Right atrium auricular region (tissue), 2 donors: ENCODE measurements around the gene ARFRP1. TPM values are rescaled to one million over a fixed set of nuclear protein-coding genes. Genes with fewer than 3 reads are reported as not detected.

Experiments used
- DNase-seq: peaks from one replicate; pipeline ENCODE4 v3.0.0-alpha.2; 2019; ENCODE audit warnings: low spot score
- H3K27ac ChIP-seq, 2 donors: fragments of 200-600 bp; sonication (generic); 1 replicate in 1 of 2; 2 replicates in 1 of 2; pipeline ENCODE4 v1.5.1; 2016 to 2019
- H3K27me3 ChIP-seq, 2 donors: fragments of 200-600 bp; sonication (generic); one replicate each; pipeline versions ENCODE4 v1.5.1 to v1.6.0; 2017 to 2019
- H3K36me3 ChIP-seq: fragments of 200-600 bp; sonication (generic); one replicate; pipeline ENCODE4 v1.5.1; 2016
- H3K4me1 ChIP-seq, 2 donors: fragments of 200-600 bp; sonication (generic); one replicate each; pipeline versions ENCODE4 v1.5.1 to v1.6.0; 2017 to 2019
- H3K4me3 ChIP-seq, 2 donors: fragments of 200-600 bp; sonication (generic); 1 replicate in 1 of 2; 2 replicates in 1 of 2; pipeline ENCODE4 v1.5.1; 2017 to 2019; ENCODE audit warnings: mild to moderate bottlenecking in 1 of 2, moderate library complexity in 1 of 2
- H3K9me3 ChIP-seq, 2 donors: fragments of 200-600 bp; sonication (generic); one replicate each; pipeline ENCODE4 v1.5.1; 2019
- total RNA-seq, 2 donors: library from RNA; depleted of rRNA; stranded (reverse); fragments of >200 nt; gene quantifications; one replicate each; pipeline ENCODE4 v1.1.0, GENCODE V29; 2016
- TF ChIP-seq, protein P1 (sequence below), 2 donors: fragments of 200-600 bp; sonication (generic); IDR thresholded peaks; one replicate each; pipeline ENCODE4 v1.5.1; 2019; ENCODE audit warnings: antibody characterized with exemption in 2 of 2

Gene ARFRP1
- total RNA-seq, 2 donors from 2014 or later: 33.5 to 39.4 TPM

DNA sequence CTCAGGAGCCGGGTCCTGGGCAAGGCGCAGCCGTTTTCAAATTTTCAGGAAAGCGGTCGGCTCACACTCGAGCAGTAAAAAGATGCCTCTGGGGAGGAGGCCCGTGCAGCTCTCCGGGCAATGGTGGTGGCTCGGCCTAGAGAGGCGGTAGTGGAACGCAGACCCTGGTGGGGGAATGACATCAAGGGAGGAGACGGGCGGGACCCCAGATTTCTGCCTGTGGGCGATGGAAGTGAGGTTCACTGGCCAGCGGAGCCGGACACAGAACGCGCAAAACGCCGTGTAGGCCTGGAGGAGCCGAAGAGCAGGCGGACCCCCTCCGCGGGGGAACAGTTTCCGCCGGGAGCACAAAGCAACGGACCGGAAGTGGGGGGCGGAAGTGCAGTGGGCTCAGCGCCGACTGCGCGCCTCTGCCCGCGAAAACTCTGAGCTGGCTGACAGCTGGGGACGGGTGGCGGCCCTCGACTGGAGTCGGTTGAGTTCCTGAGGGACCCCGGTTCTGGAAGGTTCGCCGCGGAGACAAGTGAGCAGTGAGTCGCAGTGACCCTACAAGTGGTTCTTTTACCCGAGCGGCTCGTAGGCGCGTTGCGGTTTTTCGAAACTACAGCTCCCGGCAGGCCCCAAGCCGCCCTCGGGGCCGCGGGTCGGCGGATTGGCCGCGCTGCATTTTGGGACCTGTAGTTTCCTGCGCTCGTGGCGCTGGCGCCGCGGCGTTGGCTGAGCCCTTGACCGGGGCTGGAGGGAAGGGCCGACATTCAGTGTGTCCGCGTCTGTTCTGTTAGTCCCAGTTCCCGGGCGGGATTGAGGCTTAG lies 49.6 kb downstream of the ARFRP1 start, which contains the start of gene RTEL1:
Gene RTEL1, plus strand, starts transcription at position 376 of the 812 bp plus-strand sequence. CDS start 1,091 bp downstream, outside the sequence.
- DNase-seq: peak; percentile 94
- Histone ChIP-seq H3K36me3 (peaks cover 20% of the 10 kb centered on the region), H3K9me3 (no peaks in the 10 kb centered on the region), H3K27ac (peak within 1 kb of the TSS; percentile 81 to 82), H3K4me1 (peaks cover 0 to 32% of the 10 kb centered on the region in 2 donors), H3K4me3 (peak within 1 kb of the TSS; percentile 63 to 78), H3K27me3 (no peaks in the 10 kb centered on the region)
- TF ChIP-seq, protein P1, sequence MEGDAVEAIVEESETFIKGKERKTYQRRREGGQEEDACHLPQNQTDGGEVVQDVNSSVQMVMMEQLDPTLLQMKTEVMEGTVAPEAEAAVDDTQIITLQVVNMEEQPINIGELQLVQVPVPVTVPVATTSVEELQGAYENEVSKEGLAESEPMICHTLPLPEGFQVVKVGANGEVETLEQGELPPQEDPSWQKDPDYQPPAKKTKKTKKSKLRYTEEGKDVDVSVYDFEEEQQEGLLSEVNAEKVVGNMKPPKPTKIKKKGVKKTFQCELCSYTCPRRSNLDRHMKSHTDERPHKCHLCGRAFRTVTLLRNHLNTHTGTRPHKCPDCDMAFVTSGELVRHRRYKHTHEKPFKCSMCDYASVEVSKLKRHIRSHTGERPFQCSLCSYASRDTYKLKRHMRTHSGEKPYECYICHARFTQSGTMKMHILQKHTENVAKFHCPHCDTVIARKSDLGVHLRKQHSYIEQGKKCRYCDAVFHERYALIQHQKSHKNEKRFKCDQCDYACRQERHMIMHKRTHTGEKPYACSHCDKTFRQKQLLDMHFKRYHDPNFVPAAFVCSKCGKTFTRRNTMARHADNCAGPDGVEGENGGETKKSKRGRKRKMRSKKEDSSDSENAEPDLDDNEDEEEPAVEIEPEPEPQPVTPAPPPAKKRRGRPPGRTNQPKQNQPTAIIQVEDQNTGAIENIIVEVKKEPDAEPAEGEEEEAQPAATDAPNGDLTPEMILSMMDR (IDR thresholded peaks at IDR 0.05): peak in 1 of 2 donors; percentile 19

DNA sequence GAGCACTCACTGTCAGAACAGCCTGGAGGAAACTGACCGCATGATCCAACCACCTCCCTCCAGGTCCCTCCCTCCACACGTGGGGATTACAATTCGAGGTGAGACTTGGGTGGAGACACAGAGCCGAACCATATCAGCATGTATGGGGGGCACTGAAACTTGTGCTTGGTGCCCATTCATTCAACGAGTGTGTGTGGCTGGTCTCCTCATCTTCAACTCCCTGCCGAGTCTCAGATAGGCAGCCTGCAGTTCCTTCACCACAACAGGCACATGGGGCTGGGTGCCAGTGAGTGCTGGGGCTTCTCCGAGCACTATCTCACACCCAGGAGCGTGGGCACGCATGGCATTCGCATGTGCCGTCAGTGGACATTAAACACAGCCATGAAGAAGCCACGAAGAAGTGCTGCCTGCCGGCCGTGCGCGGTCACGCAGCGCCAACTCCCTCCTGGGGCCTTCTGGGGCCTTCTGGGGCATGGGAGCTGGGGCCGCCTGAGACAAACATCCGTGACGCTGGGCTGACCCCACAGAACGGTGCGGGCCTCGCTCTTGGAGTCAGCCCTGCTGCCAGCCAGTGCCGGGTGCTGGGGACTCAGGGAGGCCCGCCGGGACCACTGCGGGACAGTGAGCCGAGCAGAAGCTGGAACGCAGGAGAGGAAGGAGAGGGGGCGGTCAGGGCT lies 50.4 kb downstream of the ARFRP1 start:
- Histone ChIP-seq H3K27ac (peak overlapping the region; percentile 81 to 82), H3K4me1 (peaks cover 0 to 39% of the 10 kb centered on the region in 2 donors), H3K9me3 (no peaks in the 10 kb centered on the region), H3K4me3 (peak overlapping the region; percentile 63 to 78), H3K36me3 (peaks cover 13% of the 10 kb centered on the region), H3K27me3 (no peaks in the 10 kb centered on the region)
- no peak for DNase-seq
- TF ChIP-seq, protein P1 (IDR thresholded peaks at IDR 0.05): no peak

DNA sequence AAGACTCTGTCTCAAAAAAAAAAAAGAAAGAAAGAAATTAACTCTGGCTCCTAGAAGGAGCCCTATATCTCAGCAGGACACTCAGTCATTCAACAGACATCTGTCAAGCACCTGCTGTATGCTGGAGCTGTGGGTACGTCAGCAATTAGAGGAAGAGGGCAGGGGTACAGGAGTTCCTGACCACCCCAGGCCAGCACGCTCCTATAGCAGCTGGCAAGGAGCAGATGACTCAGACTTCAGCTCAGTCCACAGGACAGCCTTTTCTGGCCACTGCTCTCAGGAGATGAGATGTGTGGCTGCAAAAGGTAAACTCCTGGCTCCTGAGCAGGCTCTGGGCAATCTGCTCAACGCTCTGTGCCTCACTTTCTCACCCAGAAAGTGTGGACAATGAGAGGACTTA lies 51.3 kb downstream of the ARFRP1 start:
- H3K27me3 ChIP-seq: no peaks in the 10 kb centered on the region
- H3K27ac ChIP-seq: no peak overlapping the region
- TF ChIP-seq, protein P1 (IDR thresholded peaks at IDR 0.05): no peak
- no peak for DNase-seq
- peaks cover 5% of the 10 kb centered on the region for H3K36me3 ChIP-seq
- peaks cover 0 to 48% of the 10 kb centered on the region in 2 donors for H3K4me1 ChIP-seq
- no peak overlapping the region for H3K4me3 ChIP-seq
- H3K9me3 ChIP-seq: no peaks in the 10 kb centered on the region

DNA sequence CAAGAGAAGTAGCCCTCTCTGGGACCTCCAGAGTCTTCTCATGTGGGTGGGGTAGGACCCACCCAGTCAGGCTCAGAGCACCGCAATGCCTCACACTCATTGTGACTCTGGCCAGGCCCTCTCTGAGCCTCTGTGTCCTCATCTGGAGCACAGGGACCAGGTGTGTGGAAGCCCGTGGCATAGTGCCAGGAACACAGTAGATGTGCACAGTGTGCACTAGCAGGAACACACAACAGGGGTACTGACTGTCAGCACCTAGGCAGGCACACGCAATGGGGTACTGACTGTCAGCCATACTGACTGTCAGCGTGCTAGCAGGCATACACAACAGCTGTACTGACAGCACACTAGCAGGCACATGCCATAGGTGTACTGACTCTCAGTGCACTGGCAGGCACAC lies 52.5 kb downstream of the ARFRP1 start:
- no peaks in the 10 kb centered on the region for H3K9me3 ChIP-seq
- peaks cover 0 to 52% of the 10 kb centered on the region in 2 donors for H3K4me1 ChIP-seq
- no peak overlapping the region for H3K27ac ChIP-seq
- TF ChIP-seq, protein P1 (IDR thresholded peaks at IDR 0.05): no peak
- no peaks in the 10 kb centered on the region for H3K36me3 ChIP-seq
- no peak overlapping the region for H3K4me3 ChIP-seq
- DNase-seq: no peak
- H3K27me3 ChIP-seq: peaks cover 0 to 4% of the 10 kb centered on the region in 2 donors

DNA sequence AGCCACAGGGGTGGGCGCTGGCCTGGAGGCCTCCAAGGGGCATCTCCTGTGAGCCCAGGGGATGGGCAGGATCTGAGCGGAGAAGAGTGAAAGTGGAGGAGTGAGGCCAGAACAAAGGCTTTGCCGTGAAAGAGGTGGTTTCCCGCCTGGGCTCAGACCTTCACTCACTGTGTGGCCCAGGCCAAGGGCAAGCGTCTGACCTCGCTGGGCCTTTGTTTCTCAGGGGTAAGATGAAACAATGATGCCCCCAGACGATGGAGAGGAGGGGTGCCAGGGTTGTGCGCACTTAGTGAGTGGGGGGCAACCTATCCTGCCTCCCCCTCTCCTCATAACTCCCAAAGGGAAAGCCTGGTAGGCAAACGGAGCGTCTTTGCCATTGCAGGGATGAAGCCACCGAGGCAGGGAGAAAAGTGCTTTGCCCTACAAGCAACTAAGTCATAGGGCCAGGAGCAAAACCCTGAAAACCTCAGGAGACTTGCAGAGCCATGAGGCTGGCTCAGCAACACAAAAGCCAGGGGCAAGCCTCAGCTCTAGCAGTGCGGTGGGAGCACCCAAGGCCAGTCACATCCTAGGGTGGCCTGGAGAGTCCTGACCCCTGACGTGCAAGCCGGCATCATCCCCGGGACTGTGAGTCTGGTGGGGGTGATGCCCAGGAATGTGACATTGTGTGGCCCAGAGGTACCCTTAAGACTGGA lies 53.7 kb downstream of the ARFRP1 start:
- DNase-seq: no peak
- Histone ChIP-seq H3K27ac (peak overlapping the region; percentile 22 to 60), H3K36me3 (no peaks in the 10 kb centered on the region), H3K4me3 (peak overlapping the region; percentile 56 to 58), H3K27me3 (peaks cover 0 to 4% of the 10 kb centered on the region in 2 donors), H3K9me3 (no peaks in the 10 kb centered on the region), H3K4me1 (peaks cover 0 to 45% of the 10 kb centered on the region in 2 donors)
- TF ChIP-seq, protein P1 (IDR thresholded peaks at IDR 0.05): no peak
